ENCODE results near the gene OSM.

- TF ChIP-seq, protein P1, sequence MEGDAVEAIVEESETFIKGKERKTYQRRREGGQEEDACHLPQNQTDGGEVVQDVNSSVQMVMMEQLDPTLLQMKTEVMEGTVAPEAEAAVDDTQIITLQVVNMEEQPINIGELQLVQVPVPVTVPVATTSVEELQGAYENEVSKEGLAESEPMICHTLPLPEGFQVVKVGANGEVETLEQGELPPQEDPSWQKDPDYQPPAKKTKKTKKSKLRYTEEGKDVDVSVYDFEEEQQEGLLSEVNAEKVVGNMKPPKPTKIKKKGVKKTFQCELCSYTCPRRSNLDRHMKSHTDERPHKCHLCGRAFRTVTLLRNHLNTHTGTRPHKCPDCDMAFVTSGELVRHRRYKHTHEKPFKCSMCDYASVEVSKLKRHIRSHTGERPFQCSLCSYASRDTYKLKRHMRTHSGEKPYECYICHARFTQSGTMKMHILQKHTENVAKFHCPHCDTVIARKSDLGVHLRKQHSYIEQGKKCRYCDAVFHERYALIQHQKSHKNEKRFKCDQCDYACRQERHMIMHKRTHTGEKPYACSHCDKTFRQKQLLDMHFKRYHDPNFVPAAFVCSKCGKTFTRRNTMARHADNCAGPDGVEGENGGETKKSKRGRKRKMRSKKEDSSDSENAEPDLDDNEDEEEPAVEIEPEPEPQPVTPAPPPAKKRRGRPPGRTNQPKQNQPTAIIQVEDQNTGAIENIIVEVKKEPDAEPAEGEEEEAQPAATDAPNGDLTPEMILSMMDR (IDR thresholded peaks at IDR 0.05) = no peak
- TF ChIP-seq HOXB13 (CRISPR knock-in tag; IDR thresholded peaks at IDR 0.05; ENCODE audit: low read depth) (no peak), E2F6 (IDR thresholded peaks at IDR 0.05; ENCODE audit: borderline replicate concordance, low read depth) (no peak), EP300 (IDR thresholded peaks at IDR 0.05) (no peak), RAD21 (conservative IDR thresholded peaks at IDR 0.05 in 1 of 2, IDR thresholded peaks at IDR 0.05 in 1 of 2) (no peak), POLR2A (IDR thresholded peaks at IDR 0.05; ENCODE audit: low read length) (no peak), RCOR1 (IDR thresholded peaks at IDR 0.05; ENCODE audit: low read depth, low read length) (no peak), CHD2 (IDR thresholded peaks at IDR 0.05; ENCODE audit: low read length, partially characterized antibody) (no peak)
- TF ChIP-seq, protein P2, sequence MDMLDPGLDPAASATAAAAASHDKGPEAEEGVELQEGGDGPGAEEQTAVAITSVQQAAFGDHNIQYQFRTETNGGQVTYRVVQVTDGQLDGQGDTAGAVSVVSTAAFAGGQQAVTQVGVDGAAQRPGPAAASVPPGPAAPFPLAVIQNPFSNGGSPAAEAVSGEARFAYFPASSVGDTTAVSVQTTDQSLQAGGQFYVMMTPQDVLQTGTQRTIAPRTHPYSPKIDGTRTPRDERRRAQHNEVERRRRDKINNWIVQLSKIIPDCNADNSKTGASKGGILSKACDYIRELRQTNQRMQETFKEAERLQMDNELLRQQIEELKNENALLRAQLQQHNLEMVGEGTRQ (IDR thresholded peaks at IDR 0.05) = no peak
These were observed 19.7 kb upstream of the OSM start for GRCh38 chr22:30286331-30286730.

Data from A549 (cell line).